IPS-20b (cell line): Measurements from ENCODE around the gene FNDC3B.

Experiments
- H3K27ac ChIP-seq: one replicate; pipeline ENCODE4 v1.5.1; 2013; ENCODE audit warnings: low read length
- H3K27me3 ChIP-seq: 2 replicates; pipeline ENCODE4 v1.6.1; 2013; ENCODE audit warnings: mild to moderate bottlenecking, low read length, inconsistent platforms; ENCODE audit not compliant: insufficient read depth
- H3K36me3 ChIP-seq: 2 replicates; pipeline ENCODE4 v1.6.1; 2013; ENCODE audit warnings: low read depth, mild to moderate bottlenecking, inconsistent platforms, low read length, moderate library complexity; ENCODE audit not compliant: insufficient read depth
- H3K4me1 ChIP-seq: 2 replicates; pipeline ENCODE4 v1.6.1; 2013; ENCODE audit warnings: mild to moderate bottlenecking, control low read depth, inconsistent platforms, low read length, moderate library complexity; ENCODE audit not compliant: insufficient read depth
- H3K4me3 ChIP-seq: 2 replicates; pipeline ENCODE4 v1.5.1; 2013; ENCODE audit warnings: mild to moderate bottlenecking, low read length, inconsistent platforms
- H3K9ac ChIP-seq: 2 replicates; pipeline ENCODE4 v1.6.1; 2013; ENCODE audit warnings: low read depth, mild to moderate bottlenecking, inconsistent platforms, low read length, moderate library complexity
- H3K9me3 ChIP-seq: 2 replicates; pipeline ENCODE4 v1.6.1; 2013; ENCODE audit warnings: mild to moderate bottlenecking, low read depth, low read length, inconsistent platforms; ENCODE audit not compliant: insufficient read depth

The FNDC3B gene

GRCh38 chr3:172274906-172275305, 235.5 kb downstream of the FNDC3B start:
- Histone ChIP-seq H3K4me3 (no peak overlapping the region), H3K4me1 (no peaks in the 10 kb centered on the region), H3K27me3 (no peaks in the 10 kb centered on the region), H3K9ac (no peak overlapping the region), H3K9me3 (no peaks in the 10 kb centered on the region), H3K27ac (no peak overlapping the region), H3K36me3 (no peaks in the 10 kb centered on the region)

- H3K27me3 ChIP-seq, result no peaks in the 10 kb centered on the region
- no peaks in the 10 kb centered on the region for H3K4me1 ChIP-seq
- H3K27ac ChIP-seq, result no peak overlapping the region
- H3K4me3 ChIP-seq, result no peak overlapping the region
- no peak overlapping the region for H3K9ac ChIP-seq
- H3K36me3 ChIP-seq, result no peaks in the 10 kb centered on the region
- H3K9me3 ChIP-seq, result no peaks in the 10 kb centered on the region
Measured at GRCh38 chr3:172275586-172275985, 236.2 kb downstream of the FNDC3B start.

GRCh38 chr3:172276103-172276502, 236.7 kb downstream of the FNDC3B start:
- H3K4me3 ChIP-seq, result no peak overlapping the region
- H3K36me3 ChIP-seq, result no peaks in the 10 kb centered on the region

GRCh38 chr3:172277151-172277652, 237.8 kb downstream of the FNDC3B start:
- no peak overlapping the region for H3K27ac ChIP-seq
- H3K27me3 ChIP-seq, result no peaks in the 10 kb centered on the region
- H3K4me3 ChIP-seq, result no peak overlapping the region
- no peaks in the 10 kb centered on the region for H3K9me3 ChIP-seq
- H3K9ac ChIP-seq, result no peak overlapping the region
- no peaks in the 10 kb centered on the region for H3K4me1 ChIP-seq
- H3K36me3 ChIP-seq, result no peaks in the 10 kb centered on the region

More at GRCh38 chr3:172276103-172276502, 236.7 kb downstream of the FNDC3B start:
- no peaks in the 10 kb centered on the region for H3K4me1 ChIP-seq
- no peaks in the 10 kb centered on the region for H3K27me3 ChIP-seq
- H3K9me3 ChIP-seq, result no peaks in the 10 kb centered on the region
- no peak overlapping the region for H3K9ac ChIP-seq
- H3K27ac ChIP-seq, result no peak overlapping the region

- H3K27me3 ChIP-seq, result no peaks in the 10 kb centered on the region
- no peak overlapping the region for H3K4me3 ChIP-seq
- no peak overlapping the region for H3K9ac ChIP-seq
- no peak overlapping the region for H3K27ac ChIP-seq
- H3K9me3 ChIP-seq, result no peaks in the 10 kb centered on the region
- no peaks in the 10 kb centered on the region for H3K36me3 ChIP-seq
- no peaks in the 10 kb centered on the region for H3K4me1 ChIP-seq
Measured at GRCh38 chr3:172279191-172279640, 239.8 kb downstream of the FNDC3B start.

GRCh38 chr3:172279974-172280373, 240.6 kb downstream of the FNDC3B start:
- H3K36me3 ChIP-seq, result no peaks in the 10 kb centered on the region
- no peaks in the 10 kb centered on the region for H3K27me3 ChIP-seq
- no peaks in the 10 kb centered on the region for H3K4me1 ChIP-seq
- no peak overlapping the region for H3K9ac ChIP-seq
- no peak overlapping the region for H3K4me3 ChIP-seq
- H3K9me3 ChIP-seq, result no peaks in the 10 kb centered on the region
- H3K27ac ChIP-seq, result no peak overlapping the region

GRCh38 chr3:172280406-172281051, 241.2 kb downstream of the FNDC3B start:
- H3K36me3 ChIP-seq, result 0 out of 2 replicates have a peak, but pooled peaks cover 2% of the 10 kb centered on the region
- no peaks in the 10 kb centered on the region for H3K27me3 ChIP-seq
- H3K9me3 ChIP-seq, result no peaks in the 10 kb centered on the region
- no peaks in the 10 kb centered on the region for H3K4me1 ChIP-seq
- H3K4me3 ChIP-seq, result no peak overlapping the region
- H3K9ac ChIP-seq, result no peak overlapping the region
- H3K27ac ChIP-seq, result no peak overlapping the region

GRCh38 chr3:172281884-172282283, 242.5 kb downstream of the FNDC3B start:
- no peaks in the 10 kb centered on the region for H3K9me3 ChIP-seq
- H3K36me3 ChIP-seq, result peaks cover 14% of the 10 kb centered on the region
- H3K4me1 ChIP-seq, result no peaks in the 10 kb centered on the region
- no peak overlapping the region for H3K27ac ChIP-seq
- H3K27me3 ChIP-seq, result no peaks in the 10 kb centered on the region
- no peak overlapping the region for H3K9ac ChIP-seq
- H3K4me3 ChIP-seq, result no peak overlapping the region

- H3K4me1 ChIP-seq, result no peaks in the 10 kb centered on the region
- H3K9me3 ChIP-seq, result no peaks in the 10 kb centered on the region
- no peaks in the 10 kb centered on the region for H3K27me3 ChIP-seq
- no peak overlapping the region for H3K9ac ChIP-seq
- H3K36me3 ChIP-seq, result peaks cover 22% of the 10 kb centered on the region
- H3K27ac ChIP-seq, result no peak overlapping the region
- no peak overlapping the region for H3K4me3 ChIP-seq
Measured at GRCh38 chr3:172282850-172283249, 243.5 kb downstream of the FNDC3B start.

GRCh38 chr3:172283841-172284357, 244.5 kb downstream of the FNDC3B start:
- Histone ChIP-seq H3K36me3 (peaks cover 33% of the 10 kb centered on the region), H3K4me1 (no peaks in the 10 kb centered on the region), H3K27ac (no peak overlapping the region), H3K9me3 (no peaks in the 10 kb centered on the region), H3K27me3 (no peaks in the 10 kb centered on the region), H3K9ac (no peak overlapping the region), H3K4me3 (no peak overlapping the region)

GRCh38 chr3:172285844-172286243, 246.5 kb downstream of the FNDC3B start:
- Histone ChIP-seq H3K4me1 (no peaks in the 10 kb centered on the region), H3K36me3 (peaks cover 37% of the 10 kb centered on the region), H3K27me3 (no peaks in the 10 kb centered on the region), H3K4me3 (no peak overlapping the region), H3K9ac (no peak overlapping the region), H3K27ac (no peak overlapping the region), H3K9me3 (no peaks in the 10 kb centered on the region)

GRCh38 chr3:172286548-172287148, 247.3 kb downstream of the FNDC3B start:
- H3K27me3 ChIP-seq, result no peaks in the 10 kb centered on the region
- H3K36me3 ChIP-seq, result peaks cover 37% of the 10 kb centered on the region
- H3K4me3 ChIP-seq, result no peak overlapping the region
- no peak overlapping the region for H3K9ac ChIP-seq
- H3K27ac ChIP-seq, result no peak overlapping the region
- no peaks in the 10 kb centered on the region for H3K4me1 ChIP-seq
- no peaks in the 10 kb centered on the region for H3K9me3 ChIP-seq
